ENCODE results near the gene DEPP1.

Gene DEPP1

DNA sequence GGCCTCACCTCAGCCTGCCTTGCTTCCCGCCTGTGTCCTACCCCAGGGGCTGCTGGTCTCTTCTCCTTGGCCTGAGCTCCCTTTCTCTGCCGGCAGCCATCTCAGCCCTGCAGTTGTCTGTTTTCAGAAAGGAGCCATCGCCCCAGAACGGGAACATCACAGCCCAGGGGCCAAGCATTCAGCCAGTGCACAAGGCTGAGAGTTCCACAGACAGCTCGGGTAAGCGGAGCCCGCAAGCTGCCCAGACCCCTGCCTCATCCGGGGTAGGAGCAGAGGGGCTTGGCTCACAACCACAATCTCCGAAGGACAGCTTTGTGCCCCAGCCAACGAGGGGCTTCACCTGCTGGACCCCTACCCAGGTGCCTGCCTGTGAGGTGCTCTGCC, 5.3 kb upstream of the DEPP1 start:
- intact Hi-C loops (cut with DNase I; ENCODE audit: low total_unique reads) = loop anchor here (2.0 to 5.0 kb wide), 2 partner anchors 13 to 1012 kb away; no protein-coding TSS in a partner anchor
- peak overlapping the region; percentile 90 to 96 for H3K27ac ChIP-seq
- DNase-seq = peak; percentile 16 to 58

DNA sequence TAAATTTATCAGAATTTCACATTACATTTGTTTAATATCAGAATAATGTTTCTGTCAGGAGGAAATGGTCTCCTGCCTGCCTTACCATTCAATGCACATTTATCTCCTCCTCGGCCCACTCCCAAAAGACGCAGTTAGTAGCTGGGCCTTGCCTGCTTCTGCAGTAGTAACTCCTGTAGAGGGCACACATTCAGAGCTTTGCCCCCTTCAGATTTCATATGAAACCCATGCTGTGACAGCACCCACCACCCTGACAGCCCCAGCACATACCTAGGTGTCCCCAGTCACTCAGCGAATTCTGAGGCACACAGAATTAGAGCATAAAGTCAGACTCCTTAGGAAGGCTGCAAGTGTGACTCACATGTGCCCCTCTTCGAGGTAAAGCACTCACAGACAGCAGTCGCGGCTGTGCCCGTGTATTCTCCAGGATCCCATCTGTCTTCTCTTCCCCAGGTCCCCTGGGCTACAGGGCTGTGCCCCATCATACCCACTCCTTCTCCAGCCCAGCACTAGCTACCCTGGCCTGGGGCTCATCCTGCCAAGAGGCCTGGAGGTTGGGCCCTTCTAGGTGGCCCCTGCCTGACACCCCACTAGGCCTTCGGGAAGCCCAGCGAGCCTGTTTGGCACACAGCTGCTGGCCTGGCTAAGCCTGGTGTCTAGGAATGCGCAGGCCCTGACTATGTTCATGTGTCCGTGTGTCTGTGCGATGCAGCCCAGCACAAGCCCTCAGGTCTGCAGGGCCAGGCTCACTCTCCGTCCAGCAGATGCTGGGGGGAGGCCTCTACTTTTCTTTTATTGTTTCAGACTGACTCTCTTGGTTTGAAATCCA, 4.7 kb upstream of the DEPP1 start:
- peak; percentile 18 to 67 for DNase-seq

More for the DNA sequence above, 5.3 kb upstream of the DEPP1 start:
- Histone ChIP-seq H3K9me3 (no peaks in the 10 kb centered on the region), H3K4me3 (no peak overlapping the region), H3K4me1 (peaks cover 11 to 98% (median 82%) of the 10 kb centered on the region in 4 donors), H3K27me3 (no peaks in the 10 kb centered on the region), H3K36me3 (peaks cover 0 to 16% (median 4%) of the 10 kb centered on the region in 3 donors)
- TF ChIP-seq, protein P1, sequence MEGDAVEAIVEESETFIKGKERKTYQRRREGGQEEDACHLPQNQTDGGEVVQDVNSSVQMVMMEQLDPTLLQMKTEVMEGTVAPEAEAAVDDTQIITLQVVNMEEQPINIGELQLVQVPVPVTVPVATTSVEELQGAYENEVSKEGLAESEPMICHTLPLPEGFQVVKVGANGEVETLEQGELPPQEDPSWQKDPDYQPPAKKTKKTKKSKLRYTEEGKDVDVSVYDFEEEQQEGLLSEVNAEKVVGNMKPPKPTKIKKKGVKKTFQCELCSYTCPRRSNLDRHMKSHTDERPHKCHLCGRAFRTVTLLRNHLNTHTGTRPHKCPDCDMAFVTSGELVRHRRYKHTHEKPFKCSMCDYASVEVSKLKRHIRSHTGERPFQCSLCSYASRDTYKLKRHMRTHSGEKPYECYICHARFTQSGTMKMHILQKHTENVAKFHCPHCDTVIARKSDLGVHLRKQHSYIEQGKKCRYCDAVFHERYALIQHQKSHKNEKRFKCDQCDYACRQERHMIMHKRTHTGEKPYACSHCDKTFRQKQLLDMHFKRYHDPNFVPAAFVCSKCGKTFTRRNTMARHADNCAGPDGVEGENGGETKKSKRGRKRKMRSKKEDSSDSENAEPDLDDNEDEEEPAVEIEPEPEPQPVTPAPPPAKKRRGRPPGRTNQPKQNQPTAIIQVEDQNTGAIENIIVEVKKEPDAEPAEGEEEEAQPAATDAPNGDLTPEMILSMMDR (IDR thresholded peaks at IDR 0.05) = no peak

DNA sequence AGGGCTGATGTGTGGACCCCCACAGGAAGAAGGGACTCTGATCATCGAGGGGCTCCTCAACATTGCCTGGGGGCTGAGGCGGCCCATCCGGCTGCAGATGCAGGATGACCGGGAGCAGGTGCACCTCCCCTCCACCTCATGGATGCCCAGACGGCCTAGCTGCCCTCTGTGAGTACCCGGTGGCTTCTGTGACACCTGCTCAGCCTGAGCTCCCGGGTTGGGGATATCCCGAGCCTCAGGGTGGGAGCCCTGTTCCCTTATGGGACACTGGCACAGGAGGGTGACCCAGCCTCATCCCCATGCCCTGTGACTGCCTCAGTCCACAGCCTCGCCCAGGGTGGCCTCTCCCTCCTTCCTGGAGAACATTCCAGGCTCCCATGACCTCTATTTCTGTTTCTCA, 3.9 kb upstream of the DEPP1 start:
- intact Hi-C loops (cut with DNase I; ENCODE audit: low total_unique reads) = loop anchor here (2.0 to 5.0 kb wide), 2 partner anchors 14 to 1010 kb away; no protein-coding TSS in a partner anchor
- no peak for DNase-seq
- Histone ChIP-seq H3K4me3 (no peak overlapping the region), H3K4me1 (peaks cover 11 to 88% (median 82%) of the 10 kb centered on the region in 4 donors), H3K27me3 (no peaks in the 10 kb centered on the region), H3K36me3 (peaks cover 3 to 22% (median 15%) of the 10 kb centered on the region in 3 donors), H3K9me3 (no peaks in the 10 kb centered on the region), H3K27ac (peak overlapping the region; percentile 90 to 96)
- TF ChIP-seq, protein P1 (IDR thresholded peaks at IDR 0.05) = no peak

More for the DNA sequence above, 4.7 kb upstream of the DEPP1 start:
- intact Hi-C loops (cut with DNase I; ENCODE audit: low total_unique reads) = loop anchor here (2.0 to 5.0 kb wide), 2 partner anchors 14 to 1011 kb away; no protein-coding TSS in a partner anchor
- peak overlapping the region; percentile 90 to 96 for H3K27ac ChIP-seq
- TF ChIP-seq, protein P1 (IDR thresholded peaks at IDR 0.05) = no peak
- peaks cover 0 to 16% (median 7%) of the 10 kb centered on the region in 3 donors for H3K36me3 ChIP-seq
- H3K27me3 ChIP-seq = no peaks in the 10 kb centered on the region
- H3K9me3 ChIP-seq = no peaks in the 10 kb centered on the region
- no peak overlapping the region for H3K4me3 ChIP-seq
- H3K4me1 ChIP-seq = peaks cover 11 to 96% (median 83%) of the 10 kb centered on the region in 4 donors

DNA sequence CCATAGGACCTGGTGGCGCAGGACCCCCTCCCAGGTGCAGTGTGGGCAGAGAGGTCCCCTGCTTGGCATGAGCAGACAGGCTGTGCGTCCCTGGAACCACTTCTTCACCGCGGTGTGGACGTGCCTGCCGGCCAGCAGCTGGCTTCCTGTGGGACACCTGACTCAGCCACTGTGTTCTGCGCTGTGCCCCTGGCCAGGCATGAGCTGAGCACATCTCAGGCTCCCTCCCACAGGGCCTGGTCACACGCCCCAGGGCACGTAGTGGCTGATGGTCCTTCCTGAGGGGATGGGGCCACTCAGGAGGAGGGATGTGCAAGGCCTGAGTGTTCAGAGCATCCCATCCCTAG, 3.5 kb upstream of the DEPP1 start:
- H3K36me3 ChIP-seq = peaks cover 7 to 26% (median 19%) of the 10 kb centered on the region in 3 donors
- no peaks in the 10 kb centered on the region for H3K9me3 ChIP-seq
- H3K4me1 ChIP-seq = peaks cover 11 to 87% (median 80%) of the 10 kb centered on the region in 4 donors
- no peaks in the 10 kb centered on the region for H3K27me3 ChIP-seq
- intact Hi-C loops (cut with DNase I; ENCODE audit: low total_unique reads) = loop anchor here (2.0 to 5.0 kb wide), 2 partner anchors 15 to 1010 kb away; no protein-coding TSS in a partner anchor
- H3K27ac ChIP-seq = peak overlapping the region; percentile 90 to 96
- H3K4me3 ChIP-seq = peak overlapping the region in 1 of 2 donors; percentile 22
- TF ChIP-seq, protein P1 (IDR thresholded peaks at IDR 0.05) = no peak
- DNase-seq = peak; percentile 80 to 94

DNA sequence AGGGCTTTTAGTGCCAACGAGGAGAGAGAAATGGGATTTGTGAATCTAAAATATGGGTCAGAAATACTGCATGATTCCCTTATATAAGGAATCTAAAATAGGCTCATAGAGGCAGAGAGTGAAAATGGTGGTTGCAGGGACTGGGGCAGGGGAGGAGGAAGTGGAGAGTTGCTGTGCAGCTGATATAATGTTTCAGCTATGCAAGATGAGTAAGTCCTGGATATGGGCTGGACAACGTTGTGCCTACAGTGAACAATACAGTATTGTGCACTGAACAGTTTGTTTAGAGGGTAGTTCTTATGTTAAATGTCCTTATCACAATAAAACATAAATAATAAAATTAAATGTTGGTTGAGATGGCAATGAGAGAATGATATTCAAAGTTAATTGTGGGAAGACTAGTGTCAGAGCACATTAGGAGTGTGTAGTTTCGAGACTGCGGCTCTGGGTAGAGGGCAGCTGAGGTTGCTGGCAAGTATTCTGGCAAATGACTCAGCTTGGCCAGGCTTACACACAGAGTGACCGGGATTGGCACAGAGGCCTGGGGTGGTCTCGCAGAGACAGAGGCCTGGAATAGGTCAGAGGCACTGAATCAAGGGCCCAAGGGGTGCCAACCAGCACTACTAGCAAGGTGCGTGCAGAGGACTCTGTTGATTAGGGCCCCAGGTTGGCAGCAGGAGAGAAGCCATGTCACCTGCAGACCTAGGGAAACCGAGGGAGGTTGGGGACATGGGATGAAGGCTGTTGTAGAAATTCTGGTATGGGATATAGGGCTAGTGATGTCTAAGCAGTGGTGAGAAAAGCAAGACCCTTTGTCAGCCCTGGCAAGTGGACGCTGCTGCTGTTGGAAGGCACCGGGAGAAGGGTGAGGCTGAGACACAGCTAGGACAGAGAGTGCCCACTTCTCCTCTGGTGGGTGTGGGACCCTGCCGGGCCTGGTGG, 2.8 kb upstream of the DEPP1 start:
- Histone ChIP-seq H3K4me1 (peaks cover 11 to 87% (median 78%) of the 10 kb centered on the region in 4 donors), H3K36me3 (peaks cover 7 to 33% (median 25%) of the 10 kb centered on the region in 3 donors), H3K9me3 (no peaks in the 10 kb centered on the region), H3K27ac (peak overlapping the region; percentile 90 to 96), H3K4me3 (peak overlapping the region in 1 of 2 donors; percentile 22), H3K27me3 (no peaks in the 10 kb centered on the region)
- TF ChIP-seq, protein P1 (IDR thresholded peaks at IDR 0.05) = no peak
- DNase-seq = peak; percentile 71 to 89
- intact Hi-C loops (cut with DNase I; ENCODE audit: low total_unique reads) = loop anchor here (2.0 to 5.0 kb wide), 2 partner anchors 15 to 1009 kb away; no protein-coding TSS in a partner anchor

All from tibial artery (tissue), 4 donors.